GM19035 (cell line): Measurements from ENCODE around the gene HAL.

Source experiments
- ATAC-seq: cut with Tn5 transposase; IDR thresholded peaks from one replicate; pipeline ENCODE4 v1.9.1; 2021; ENCODE audit not compliant: unreplicated experiment

HAL gene, protein sequence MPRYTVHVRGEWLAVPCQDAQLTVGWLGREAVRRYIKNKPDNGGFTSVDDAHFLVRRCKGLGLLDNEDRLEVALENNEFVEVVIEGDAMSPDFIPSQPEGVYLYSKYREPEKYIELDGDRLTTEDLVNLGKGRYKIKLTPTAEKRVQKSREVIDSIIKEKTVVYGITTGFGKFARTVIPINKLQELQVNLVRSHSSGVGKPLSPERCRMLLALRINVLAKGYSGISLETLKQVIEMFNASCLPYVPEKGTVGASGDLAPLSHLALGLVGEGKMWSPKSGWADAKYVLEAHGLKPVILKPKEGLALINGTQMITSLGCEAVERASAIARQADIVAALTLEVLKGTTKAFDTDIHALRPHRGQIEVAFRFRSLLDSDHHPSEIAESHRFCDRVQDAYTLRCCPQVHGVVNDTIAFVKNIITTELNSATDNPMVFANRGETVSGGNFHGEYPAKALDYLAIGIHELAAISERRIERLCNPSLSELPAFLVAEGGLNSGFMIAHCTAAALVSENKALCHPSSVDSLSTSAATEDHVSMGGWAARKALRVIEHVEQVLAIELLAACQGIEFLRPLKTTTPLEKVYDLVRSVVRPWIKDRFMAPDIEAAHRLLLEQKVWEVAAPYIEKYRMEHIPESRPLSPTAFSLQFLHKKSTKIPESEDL

DNA sequence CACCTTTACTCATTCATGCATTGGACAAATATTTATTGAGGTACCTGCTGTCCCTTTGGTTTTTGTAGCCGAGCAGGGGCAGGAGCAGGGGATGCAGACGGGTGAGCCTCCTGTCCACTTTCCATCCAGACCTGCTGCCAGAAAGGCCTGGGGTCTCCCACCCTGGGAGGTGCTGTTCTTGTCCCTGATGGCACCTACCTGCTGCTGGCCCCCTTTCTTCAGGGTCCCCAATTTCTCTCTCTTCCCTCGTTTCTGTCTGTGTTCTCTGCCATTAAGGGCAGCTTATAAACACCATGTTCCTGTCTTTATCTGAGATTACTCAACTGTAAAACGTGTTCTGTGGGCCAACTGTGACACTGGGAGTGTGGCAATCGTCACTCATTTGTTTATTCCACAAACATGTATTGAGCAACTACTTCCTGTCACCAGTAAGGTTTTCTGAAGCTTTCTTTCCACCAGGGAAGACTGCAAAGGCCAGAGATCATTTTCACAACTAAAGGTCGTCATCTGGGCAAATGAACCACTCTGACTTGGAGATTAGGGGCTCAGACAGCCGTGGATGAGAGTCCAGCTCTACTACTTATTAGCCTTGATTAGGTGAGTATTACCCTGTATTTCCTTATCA is at the start of gene HAL:
HAL (minus strand) TSS at position 311 of the 625 bp plus-strand sequence. CDS start 434 bp downstream, outside the sequence.
- no peak for ATAC-seq

DNA sequence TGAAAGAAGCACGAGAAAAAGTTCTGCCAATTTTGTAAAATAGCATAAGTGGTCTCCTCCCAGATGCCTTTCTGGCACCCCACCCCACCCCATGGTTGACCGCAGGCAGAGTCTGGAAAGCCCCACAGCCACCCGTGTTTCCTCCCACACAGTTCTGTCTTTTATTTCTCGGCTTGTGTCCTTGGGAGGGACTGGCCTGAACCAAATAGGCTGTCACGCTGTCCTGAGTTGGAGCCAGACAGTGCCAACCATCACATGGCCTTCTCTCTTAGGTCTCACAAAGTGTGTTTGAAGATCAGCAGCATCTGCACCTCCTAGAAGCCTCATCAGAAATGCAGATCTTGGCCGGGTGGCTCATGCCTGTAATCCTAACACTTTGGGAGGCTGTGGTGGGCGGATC is 49.4 kb upstream of the HAL start:
- ATAC-seq: no peak

DNA sequence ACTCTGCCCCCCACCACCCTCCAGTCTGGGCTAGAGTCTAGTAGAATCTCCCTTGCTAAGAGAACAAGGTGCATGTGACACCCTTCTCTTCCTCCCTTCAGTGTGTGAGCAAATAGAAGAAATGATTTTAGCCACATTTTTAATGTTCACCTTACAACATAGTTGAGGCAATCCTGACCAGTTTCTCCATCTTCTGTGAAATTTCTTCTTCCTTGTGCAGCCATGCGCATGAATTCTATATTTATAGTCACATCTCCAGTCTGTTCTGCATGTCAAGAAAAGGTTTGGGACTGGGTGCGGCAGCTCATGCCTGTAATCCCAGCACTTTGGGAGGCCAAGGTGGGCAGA is 48.8 kb upstream of the HAL start:
- ATAC-seq: no peak

DNA sequence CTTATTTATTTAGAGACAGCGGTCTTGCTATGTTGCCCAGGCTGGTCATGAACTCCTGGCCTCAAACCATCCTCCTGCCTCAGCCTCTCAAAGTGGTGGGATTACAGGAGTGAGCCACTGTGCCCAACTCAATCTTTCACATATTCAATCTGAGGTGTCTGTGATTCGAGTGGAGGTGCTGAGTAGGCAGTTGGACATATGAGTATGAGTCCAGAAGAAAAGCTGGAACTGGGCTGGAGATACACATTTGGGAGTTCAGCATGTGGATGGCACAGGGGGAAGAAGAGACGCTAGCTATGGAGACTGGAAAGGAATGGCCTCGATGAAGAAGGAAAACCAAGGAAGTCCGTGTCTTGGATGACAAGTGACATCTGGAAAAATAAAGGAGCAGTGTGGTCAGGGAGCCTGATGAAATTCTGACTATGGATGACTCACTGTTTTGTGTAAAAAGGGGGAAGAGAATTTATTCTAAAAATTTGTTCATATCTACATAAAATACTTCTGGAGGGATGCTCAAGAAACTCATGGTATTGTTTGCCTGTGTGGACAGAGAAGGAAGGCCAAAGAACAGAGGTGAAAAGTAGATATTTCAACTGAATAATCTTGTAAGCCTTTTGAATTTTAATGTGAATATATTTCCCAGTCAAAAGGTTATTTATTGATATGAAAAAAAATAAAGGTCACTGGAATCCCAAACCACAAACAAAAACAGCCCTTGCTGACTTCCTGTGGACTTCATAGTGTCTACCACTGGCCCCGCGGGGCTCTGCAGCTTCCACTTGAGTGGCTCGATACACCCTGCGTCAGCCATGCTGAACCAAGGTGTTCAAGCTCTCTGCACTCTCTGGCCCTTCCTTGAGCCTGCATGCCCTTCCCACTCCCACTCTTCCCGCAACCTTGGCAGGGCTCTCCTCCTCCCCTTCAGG is 48.1 kb upstream of the HAL start:
- ATAC-seq: no peak

DNA sequence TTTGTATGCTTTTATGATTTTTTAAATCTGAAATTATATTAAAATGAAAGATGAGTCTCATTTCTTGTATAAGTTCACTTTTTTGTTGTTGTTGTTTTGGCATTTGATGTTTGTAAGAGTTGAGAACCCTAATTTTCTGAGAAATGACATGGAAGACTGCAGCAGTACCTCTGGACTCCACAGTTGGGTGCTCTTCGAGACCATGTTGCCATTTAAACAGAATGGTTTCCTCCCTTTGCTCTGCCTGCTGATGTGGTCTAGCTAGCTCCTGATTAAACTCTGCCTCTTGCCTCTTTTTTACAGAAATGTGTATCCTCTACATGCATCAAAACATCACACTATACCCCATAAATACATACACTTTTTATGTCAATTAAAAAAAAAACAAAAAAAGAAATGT is 45.0 kb upstream of the HAL start:
- ATAC-seq: no peak

DNA sequence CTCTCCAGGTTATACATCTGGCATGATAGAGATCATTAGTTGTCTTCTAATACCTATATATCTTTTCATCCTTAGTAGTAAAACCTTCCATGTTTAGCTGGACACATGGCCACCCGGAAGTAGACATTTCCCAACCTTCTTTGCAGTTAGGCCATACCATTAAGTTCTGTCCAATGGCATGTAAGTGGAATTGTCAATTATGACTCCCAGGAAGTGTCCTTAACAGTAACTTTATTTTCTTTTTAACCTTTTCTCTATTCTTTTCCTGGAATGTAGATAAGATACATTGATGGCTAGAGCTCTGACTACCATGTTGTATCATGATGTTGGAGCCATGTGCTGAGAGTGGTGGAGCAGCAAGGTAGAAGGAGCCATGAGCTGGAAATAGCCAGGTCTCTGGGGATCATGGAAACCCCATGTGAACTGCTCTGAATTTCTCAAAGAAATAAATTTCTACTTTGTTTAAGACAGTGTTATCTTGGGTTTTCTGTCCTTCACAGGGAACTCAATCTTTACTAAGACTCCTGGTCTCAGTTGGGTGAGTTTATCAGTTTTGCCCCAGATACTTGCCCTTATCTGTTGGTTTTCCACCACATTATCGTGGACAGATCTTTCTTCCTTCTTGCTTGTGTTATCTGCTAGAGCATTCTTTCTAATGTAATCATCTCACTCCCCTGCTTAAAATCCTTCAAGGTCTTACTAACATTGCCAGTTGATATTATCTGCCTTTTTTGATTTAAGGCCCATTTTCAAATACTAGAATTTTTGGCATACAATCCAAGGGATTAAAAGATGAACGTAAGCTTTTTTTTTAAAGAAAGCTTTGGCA is 44.4 kb upstream of the HAL start:
- ATAC-seq: no peak

DNA sequence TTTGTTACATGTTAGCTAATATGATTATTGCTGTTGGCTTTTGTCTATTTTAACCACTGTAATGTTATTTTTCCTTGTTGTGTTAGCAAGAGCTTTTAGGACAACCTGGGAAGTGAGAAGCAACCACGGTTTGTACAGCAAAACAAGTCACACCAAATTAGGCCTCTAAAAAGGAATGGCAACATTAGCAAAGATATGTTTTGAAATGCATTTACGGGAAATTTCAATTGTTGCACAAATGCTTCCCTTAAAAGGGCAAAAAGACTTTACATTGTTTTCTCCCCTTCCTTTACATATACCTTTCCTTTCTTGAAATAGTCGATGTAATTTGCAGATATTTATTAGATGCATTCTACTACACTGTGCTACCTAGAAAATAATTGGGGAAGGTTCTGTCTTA is 43.4 kb upstream of the HAL start:
- no peak for ATAC-seq

DNA sequence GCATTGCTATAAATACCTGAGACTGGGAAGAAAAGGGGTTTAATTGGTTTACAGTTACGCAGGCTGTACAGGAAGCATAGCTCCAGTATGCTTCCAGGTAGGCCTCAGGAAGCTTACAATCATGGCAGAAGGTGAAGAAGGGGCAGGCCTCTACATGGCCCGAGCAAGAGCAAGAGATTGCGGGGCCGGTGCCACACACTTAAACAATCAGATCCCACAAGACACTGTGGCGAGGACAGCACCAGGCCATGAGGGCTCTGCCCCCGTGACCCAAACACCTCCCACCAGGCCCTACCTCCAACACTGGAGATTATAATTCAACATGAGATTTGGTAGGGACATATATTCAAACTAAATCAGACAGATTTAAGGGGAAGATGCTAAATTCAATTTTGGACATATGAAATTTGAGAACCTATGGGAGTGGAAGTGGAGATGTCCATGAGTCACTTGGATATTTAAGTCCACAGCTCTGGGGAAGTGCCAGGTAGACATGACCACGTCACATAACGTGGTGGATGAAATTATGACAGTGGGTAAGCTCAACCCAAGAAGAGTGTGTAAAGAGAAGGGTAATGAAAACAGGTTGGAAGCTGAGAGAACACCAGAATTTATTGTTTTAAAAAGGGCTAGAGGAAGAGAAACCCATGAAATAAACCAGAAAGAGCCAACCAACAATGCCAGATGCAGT is 40.8 kb upstream of the HAL start:
- no peak for ATAC-seq

DNA sequence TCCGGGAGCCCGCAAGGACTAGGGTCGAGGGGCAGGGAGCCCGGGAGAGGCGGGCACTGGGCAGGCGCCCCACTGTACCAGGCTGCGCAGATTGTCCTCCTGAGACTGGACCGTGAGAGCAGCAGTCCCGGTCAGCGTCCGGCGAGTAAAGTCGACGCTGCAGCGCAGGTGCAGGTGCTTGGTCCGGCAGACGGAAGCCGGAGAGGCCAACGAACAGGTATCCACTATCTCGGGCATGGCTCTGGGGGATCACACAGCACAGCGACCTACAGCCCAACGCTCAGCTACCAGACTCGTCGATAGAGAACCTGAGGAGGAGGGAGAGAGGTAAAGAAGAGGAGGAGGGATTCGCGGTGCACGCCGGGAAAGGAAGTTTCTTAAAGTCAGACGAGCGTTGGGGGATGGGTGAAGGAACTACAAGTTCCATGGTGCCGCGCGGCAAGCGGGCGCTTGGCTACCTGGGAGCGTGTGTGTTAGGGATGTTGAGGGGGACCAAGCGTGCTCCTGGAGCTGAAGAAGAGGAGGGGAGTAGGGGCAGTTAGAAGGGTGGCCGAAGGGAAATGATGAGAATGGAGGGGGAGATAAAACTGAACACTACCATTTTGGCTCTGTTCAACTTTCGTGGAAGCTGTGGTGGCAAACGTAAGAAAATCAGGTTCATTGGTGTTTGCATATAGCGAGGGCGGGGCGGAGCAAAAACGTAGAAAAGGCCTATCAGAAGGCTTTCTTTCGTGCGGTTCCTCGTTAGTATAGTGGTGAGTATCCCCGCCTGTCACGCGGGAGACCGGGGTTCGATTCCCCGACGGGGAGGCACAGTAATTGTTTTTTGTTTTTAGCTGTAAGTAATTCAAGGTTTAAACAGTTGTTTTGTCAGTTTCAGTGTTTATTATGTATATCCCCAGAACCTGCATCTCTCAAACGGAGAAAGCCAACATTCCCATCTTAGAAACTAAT is 39.4 kb upstream of the HAL start, which contains the start of gene LTA4H:
LTA4H (minus strand) TSS at position 305 of the 954 bp plus-strand sequence; CDS start at position 237, 68 bp downstream.
- ATAC-seq: peak; percentile 90

DNA sequence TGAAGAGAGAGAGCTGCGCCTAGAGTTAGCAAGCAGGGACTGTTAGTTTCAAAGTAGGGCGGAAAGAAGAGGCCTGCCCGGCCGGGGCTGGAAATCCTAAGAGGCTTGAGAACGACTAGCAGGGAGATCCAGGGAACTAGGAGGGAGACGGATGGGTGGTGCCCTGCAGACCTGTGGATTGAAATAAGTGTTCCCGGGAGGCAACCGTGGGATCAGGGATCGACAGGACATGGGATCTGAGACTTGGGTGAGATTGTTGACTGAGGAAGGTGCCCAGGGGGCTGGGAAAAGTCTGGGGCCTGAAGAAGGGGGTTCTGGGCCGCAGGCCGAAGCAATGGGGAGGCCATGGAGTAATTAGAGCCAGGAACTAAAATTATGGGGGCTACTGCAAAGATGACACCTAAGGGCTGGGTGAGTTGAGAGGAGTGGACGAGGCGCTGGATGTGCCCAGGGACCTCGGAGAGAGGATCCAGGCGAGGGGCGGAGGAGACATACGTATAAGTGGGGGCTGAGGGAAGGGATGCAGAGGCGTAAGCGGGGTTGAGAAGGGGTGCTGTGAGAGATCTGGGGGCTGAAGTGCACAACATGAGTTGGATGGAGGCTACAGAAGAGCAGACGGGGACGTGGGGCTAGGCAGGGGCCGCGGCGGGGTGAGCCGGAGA is 38.6 kb upstream of the HAL start:
- ATAC-seq: no peak

DNA sequence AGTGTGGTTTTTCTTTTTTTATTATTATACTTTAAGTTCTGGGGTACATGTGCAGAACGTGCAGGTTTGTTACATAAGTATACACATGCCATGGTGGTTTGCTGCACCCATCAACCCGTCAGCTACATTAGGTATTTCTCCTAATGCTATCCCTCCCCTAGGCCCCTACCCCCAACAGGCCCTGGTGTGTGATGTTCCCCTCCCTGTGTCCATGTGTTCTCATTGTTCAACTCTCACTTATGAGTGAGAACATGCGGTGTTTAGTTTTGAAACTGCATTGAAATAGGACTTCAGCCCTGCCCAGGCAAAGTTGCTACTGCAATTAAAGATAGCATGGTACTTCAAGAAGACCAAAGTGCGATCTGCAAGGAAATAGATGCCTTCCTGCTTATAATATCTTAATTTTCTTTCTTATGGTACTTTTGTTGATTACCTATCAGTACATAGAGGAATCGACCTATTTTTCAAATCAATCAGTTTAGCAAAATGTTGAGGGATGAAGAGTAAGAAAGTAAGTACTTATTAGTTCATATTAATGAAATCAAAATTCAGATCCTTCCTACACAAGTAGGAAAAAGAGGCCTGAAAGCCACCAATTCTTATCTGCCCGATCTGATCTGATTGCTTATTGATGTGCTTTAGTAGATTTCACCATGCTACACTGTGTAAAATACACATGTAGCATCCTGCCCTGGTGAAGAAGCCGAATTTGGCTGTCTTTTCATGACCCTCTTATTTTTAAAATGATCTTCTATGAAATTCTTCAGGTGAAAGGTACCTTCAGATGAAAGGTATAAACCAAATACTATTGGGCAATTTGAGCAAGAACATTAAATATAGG is 37.6 kb upstream of the HAL start:
- no peak for ATAC-seq

DNA sequence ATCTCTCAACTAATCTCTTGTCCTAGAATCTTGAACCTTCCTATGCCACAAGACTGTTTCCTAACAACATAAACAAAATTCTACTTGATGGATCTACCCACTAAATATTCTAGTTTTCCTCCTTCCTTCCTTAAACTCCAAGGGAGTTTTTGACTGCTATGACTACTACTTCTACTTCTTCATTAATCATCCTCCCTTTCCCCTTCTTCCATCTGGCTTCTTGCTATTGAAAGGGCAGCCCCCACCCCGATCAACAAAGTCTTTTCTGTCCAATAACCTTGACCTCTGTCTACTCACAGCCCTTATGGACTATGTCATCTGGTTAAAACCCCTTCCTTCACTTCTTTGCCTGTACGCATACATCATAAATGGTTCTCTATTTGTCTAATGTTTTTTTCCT is 33.7 kb upstream of the HAL start:
- no peak for ATAC-seq

DNA sequence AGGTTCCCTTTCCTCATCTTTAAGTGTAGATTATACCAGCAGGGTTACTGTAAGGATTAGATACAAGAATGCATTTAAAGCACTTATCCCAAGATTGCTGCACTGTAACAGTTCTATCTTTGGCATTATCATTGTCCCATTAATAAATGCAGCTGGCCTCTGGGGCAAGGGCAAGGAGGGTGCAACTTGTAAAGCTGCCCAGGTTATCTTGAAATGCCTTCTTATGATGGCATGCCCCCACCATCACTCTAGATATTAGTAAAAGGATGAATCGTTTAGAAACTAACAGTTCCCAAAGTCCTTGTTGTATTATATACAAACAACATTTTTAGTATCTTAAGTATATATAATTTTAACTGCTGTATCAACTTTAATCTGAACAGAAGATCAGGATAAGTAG is 32.4 kb upstream of the HAL start:
- ATAC-seq: no peak

DNA sequence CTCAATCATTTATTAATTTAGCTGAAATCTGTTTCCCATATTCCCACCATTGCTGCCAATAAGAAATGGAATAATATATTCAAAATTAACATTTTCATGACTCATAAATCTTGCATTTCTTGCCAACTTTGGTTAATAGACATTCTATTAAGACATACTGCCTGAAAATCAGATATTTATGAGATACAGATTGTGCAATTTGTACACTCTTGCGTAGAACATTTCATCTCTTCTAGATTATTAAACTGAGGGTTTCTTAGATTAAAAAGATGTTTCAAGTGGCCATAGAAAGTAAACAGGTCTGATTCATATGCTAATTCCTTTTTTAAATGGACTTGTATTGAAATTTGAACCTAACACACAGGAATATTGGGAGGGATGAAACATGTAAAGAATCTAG is 30.2 kb upstream of the HAL start:
- ATAC-seq: no peak

DNA sequence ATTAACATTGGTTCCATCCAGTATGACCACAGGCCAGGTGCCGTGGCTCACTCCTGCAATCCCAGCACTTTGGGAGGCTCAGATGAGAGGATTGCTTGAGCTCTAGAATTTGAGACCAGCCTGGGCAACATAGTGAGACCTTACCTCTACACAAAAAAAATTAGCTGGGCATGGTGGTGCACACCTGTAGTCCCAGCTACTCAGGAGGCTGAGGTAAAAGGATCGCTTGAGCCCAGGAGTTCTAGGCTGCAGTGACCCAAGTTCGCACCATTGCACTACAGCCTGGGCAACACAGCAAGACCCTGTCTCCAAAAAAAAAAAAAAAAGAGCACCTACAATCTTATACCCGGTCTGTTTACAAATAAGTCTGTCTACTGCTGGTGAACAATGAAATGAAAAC is 29.4 kb upstream of the HAL start:
- ATAC-seq: no peak

DNA sequence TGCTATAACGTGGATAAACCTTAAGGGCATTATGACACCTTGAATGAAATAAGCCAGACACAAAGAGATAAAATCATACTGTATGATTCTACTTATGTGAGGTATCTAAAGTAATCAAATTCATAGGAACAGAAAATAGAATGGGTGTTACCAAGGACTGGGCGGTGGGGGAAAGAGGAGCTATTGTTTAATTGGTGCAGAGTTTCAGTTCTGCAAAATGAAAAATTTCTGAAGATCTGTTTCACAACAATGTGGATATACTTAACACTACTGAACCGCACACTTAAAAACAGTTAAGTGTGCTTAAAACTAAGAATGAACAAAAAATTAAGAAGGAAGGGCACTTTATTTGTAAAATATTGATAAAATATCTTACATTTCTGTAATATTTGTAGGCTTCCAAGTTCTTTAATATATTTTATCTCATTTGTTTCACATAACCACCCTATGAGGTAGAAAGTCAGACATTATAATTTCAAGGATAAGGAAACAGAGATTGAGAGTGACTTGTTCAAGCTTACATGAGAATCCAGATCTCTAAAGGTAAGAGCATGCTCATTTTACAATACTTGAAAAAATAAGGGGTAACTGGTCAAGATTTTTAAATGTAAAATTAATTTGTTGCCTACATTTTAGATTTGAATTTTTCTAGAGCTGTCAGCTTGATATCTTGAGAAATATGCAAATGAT is 24.3 kb upstream of the HAL start:
- peak; percentile 99 for ATAC-seq
